Testis (tissue), 2 donors: ENCODE measurements around the gene ATP10A.

ENCODE experiments used
- POLR2A ChIP-seq: fragments of 450-650 bp; IDR thresholded peaks from one replicate; pipeline ENCODE4 v1.6.1; 2017; ENCODE audit warnings: antibody characterized with exemption, mild to moderate bottlenecking, moderate library complexity
- TF ChIP-seq, protein P1 (sequence below), 3 experiments: fragments of 450-650 bp in 2 of 3; fragments of 200-600 bp in 1 of 3; sonication (generic) in 1 of 3; IDR thresholded peaks; one replicate each; pipeline ENCODE4 v1.5.1; 2016 to 2019; ENCODE audit warnings: antibody characterized with exemption in 3 of 3, mild to moderate bottlenecking in 2 of 3, moderate library complexity in 1 of 3

DNA sequence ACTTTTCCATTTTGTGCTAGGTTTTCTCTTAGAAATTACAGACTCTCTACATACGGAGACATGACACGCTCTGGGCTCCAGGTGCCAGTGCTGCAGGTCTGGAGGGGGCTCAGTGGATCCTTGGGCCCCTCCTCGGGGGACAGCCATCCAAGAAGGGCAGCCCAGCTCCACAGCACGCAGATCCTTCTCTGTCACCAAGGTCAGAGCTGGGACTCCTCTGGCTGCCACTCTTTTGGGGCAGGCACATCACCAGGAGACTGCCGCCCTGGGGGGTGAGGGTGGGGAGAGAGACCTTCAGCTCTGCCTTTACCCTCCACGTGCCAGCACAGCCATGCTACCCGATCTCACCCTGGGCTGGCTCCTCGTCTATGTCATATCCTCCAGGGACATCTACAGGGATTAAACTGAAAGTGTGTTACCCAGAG, 65.6 kb downstream of the ATP10A start:
- TF ChIP-seq, protein P1, sequence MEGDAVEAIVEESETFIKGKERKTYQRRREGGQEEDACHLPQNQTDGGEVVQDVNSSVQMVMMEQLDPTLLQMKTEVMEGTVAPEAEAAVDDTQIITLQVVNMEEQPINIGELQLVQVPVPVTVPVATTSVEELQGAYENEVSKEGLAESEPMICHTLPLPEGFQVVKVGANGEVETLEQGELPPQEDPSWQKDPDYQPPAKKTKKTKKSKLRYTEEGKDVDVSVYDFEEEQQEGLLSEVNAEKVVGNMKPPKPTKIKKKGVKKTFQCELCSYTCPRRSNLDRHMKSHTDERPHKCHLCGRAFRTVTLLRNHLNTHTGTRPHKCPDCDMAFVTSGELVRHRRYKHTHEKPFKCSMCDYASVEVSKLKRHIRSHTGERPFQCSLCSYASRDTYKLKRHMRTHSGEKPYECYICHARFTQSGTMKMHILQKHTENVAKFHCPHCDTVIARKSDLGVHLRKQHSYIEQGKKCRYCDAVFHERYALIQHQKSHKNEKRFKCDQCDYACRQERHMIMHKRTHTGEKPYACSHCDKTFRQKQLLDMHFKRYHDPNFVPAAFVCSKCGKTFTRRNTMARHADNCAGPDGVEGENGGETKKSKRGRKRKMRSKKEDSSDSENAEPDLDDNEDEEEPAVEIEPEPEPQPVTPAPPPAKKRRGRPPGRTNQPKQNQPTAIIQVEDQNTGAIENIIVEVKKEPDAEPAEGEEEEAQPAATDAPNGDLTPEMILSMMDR (IDR thresholded peaks at IDR 0.05) = no peak
- TF ChIP-seq POLR2A = no peak
